Neural progenitor cell (in vitro differentiated cells): Measurements from ENCODE around the gene PACS1.

Experiments
- EZH2 ChIP-seq: fragments of 200-600 bp; sonication (generic); IDR thresholded peaks from 2 replicates; pipeline ENCODE4 v1.6.1; 2017; ENCODE audit warnings: antibody characterized with exemption, mild to moderate bottlenecking, moderate library complexity
- EZH2phosphoT487 ChIP-seq: fragments of 200-600 bp; sonication (generic); IDR thresholded peaks from 2 replicates; pipeline ENCODE4 v1.6.1; 2017; ENCODE audit warnings: antibody characterized with exemption
- TF ChIP-seq, protein P1 (sequence below): fragments of 200-600 bp; sonication (generic); IDR thresholded peaks from 2 replicates; pipeline ENCODE4 v1.5.1; 2017; ENCODE audit warnings: antibody characterized with exemption, mild to moderate bottlenecking

DNA sequence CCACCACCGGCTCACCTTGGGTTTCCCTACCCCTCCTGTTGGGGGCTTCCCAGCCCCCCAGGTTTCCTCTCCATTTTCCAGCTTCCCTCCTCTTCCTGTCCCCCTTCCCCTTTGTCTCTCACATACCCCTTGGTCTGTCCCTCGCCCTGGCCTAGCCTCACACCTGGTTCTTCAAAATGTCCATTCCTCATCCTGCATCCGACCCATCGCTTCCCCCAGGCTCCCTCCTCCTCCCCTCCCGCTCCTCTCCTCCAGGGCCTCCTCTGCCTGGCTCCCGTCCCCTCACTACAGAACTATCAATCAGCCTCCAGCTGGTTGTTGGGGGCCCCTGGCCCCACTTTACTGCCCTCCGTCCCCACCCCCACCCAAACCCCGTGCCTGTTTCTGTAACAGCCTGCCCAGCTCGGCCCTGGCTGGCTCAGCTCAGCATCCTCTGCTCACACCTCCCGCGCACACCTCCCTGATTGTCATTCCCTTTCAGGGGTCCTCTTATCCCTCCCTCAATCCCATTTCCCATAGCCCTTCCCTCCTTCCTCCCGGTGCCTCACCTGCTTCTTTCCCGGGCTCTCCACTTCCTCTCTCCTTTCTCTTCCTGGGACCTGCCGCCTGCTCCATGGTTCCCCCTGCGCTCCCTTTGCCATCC lies 209.1 kb downstream of the PACS1 start:
- TF ChIP-seq, protein P1, sequence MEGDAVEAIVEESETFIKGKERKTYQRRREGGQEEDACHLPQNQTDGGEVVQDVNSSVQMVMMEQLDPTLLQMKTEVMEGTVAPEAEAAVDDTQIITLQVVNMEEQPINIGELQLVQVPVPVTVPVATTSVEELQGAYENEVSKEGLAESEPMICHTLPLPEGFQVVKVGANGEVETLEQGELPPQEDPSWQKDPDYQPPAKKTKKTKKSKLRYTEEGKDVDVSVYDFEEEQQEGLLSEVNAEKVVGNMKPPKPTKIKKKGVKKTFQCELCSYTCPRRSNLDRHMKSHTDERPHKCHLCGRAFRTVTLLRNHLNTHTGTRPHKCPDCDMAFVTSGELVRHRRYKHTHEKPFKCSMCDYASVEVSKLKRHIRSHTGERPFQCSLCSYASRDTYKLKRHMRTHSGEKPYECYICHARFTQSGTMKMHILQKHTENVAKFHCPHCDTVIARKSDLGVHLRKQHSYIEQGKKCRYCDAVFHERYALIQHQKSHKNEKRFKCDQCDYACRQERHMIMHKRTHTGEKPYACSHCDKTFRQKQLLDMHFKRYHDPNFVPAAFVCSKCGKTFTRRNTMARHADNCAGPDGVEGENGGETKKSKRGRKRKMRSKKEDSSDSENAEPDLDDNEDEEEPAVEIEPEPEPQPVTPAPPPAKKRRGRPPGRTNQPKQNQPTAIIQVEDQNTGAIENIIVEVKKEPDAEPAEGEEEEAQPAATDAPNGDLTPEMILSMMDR, result no peak
- TF ChIP-seq EZH2 (no peak), EZH2phosphoT487 (no peak)
